GM12875 (cell line): Measurements from ENCODE around the gene ESAM.

Source experiments
- H3K4me3 ChIP-seq: one replicate; pipeline ENCODE4 v1.5.1; 2011; ENCODE audit warnings: low read depth, low read length, control low read depth
- CTCF ChIP-seq: IDR thresholded peaks from 2 replicates; pipeline ENCODE4 v1.5.1; 2011; ENCODE audit warnings: low read depth, mild to moderate bottlenecking, control low read depth, inconsistent platforms, low read length, moderate library complexity, borderline replicate concordance; ENCODE audit not compliant: insufficient read depth

The ESAM gene

GRCh38 chr11:124739479-124740276, 22.4 kb downstream of the ESAM start, which contains the start of gene NRGN:
NRGN (plus strand) TSS chr11:124739942; CDS start chr11:124740085, 143 bp downstream.
- peak within 1 kb of the TSS; percentile 43 for H3K4me3 ChIP-seq
- no peak for TF ChIP-seq CTCF

GRCh38 chr11:124738713-124739478, 23.2 kb downstream of the ESAM start:
- no peak overlapping the region for H3K4me3 ChIP-seq
- no peak for TF ChIP-seq CTCF

- no peak overlapping the region for H3K4me3 ChIP-seq
- TF ChIP-seq CTCF: no peak
Observed at GRCh38 chr11:124737638-124738305, 24.3 kb downstream of the ESAM start.

- TF ChIP-seq CTCF: no peak
- no peak overlapping the region for H3K4me3 ChIP-seq
Observed at GRCh38 chr11:124736736-124737135, 25.4 kb downstream of the ESAM start.

GRCh38 chr11:124732230-124732629, 29.9 kb downstream of the ESAM start:
- TF ChIP-seq CTCF: no peak
- no peak overlapping the region for H3K4me3 ChIP-seq

GRCh38 chr11:124729571-124729970, 32.5 kb downstream of the ESAM start:
- TF ChIP-seq CTCF: no peak
- H3K4me3 ChIP-seq: no peak overlapping the region
